OCI-LY3 (cell line): ENCODE data around the gene HRH1.

Experiments used
- H2AFZ ChIP-seq: fragments of 200-600, 300-600 bp; shearing (Covaris generic); 2 replicates; pipeline ENCODE4 v1.6.0; 2014; ENCODE audit warnings: antibody characterized with exemption, low read depth, low read length
- H3K27ac ChIP-seq: fragments of 200-600, 300-600 bp; sonication (generic); 2 replicates; pipeline ENCODE4 v1.5.1; 2014; ENCODE audit warnings: mild to moderate bottlenecking, low read length, moderate library complexity, mixed read lengths
- H3K27me3 ChIP-seq: fragments of 200-600, 300-600 bp; sonication (generic); 2 replicates; pipeline ENCODE4 v1.6.1; 2014; ENCODE audit warnings: low read depth, low read length, mixed read lengths
- H3K36me3 ChIP-seq: fragments of 200-600, 300-600 bp; sonication (generic); replicated peaks from 2 replicates; pipeline ENCODE3; 2014; ENCODE audit warnings: low read depth, low read length, mixed read lengths
- H3K4me1 ChIP-seq: fragments of 300-600, 200-600 bp; sonication (generic); 2 replicates; pipeline ENCODE4 v1.6.1; 2014; ENCODE audit warnings: low read length, mixed read lengths
- H3K4me2 ChIP-seq: fragments of 200-600, 300-600 bp; sonication (generic); 2 replicates; pipeline ENCODE4 v1.6.1; 2014; ENCODE audit warnings: low read length, mixed read lengths
- H3K4me3 ChIP-seq: fragments of 300-600, 200-600 bp; sonication (generic); 2 replicates; pipeline ENCODE4 v1.5.1; 2014; ENCODE audit warnings: antibody characterized with exemption, mild to moderate bottlenecking, low read length, moderate library complexity
- H3K79me2 ChIP-seq: fragments of 300-600, 200-600 bp; shearing (Covaris generic); 2 replicates; pipeline ENCODE4 v1.6.1; 2014; ENCODE audit warnings: mild to moderate bottlenecking, low read length, mixed read lengths
- H3K9ac ChIP-seq: fragments of 300-600, 200-600 bp; shearing (Covaris generic); 2 replicates; pipeline ENCODE4 v1.6.0; 2014; ENCODE audit warnings: mild to moderate bottlenecking, low read length, moderate library complexity
- H3K9me3 ChIP-seq: fragments of 200-600, 300-600 bp; shearing (Covaris generic); 2 replicates; pipeline ENCODE4 v1.6.1; 2014; ENCODE audit warnings: low read length, mixed read lengths; ENCODE audit not compliant: insufficient read depth
- H4K20me1 ChIP-seq: fragments of 200-600, 300-600 bp; sonication (generic); 2 replicates; pipeline ENCODE4 v1.6.1; 2016; ENCODE audit warnings: low read length, mixed read lengths; ENCODE audit not compliant: insufficient read depth
- EZH2phosphoT487 ChIP-seq: fragments of 200-600 bp; shearing (Covaris generic); IDR thresholded peaks from 2 replicates; pipeline ENCODE4 v1.6.1; 2018; ENCODE audit warnings: antibody characterized with exemption, mixed run types, low read depth
- TF ChIP-seq, protein P1 (sequence below): fragments of 200-600, 300-600 bp; sonication (generic); IDR thresholded peaks from 2 replicates; pipeline ENCODE4 v1.5.1; 2014; ENCODE audit warnings: antibody characterized with exemption, low read length, low read depth

The HRH1 gene

DNA sequence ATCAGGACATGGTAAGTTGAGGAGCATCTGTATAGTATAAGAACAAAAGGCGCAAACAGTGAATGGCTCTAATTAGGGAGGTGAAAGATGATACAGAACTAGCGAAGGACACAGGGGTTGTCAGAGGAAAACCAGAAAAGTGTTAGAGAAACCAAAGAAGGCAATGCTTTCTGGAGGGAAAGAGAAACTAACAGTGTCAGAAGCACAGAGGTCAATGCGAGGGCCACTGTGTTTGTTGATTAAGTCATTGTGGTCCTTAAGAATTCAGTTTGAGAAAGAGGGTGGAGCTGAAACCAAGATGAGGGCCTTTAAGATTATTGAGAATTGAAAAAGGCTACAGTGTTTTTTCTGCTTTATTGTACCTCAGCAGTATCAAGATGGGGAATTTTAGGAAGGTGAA is 146.7 kb downstream of the HRH1 start:
- Histone ChIP-seq H4K20me1 (no peaks in the 10 kb centered on the region), H3K4me1 (no peaks in the 10 kb centered on the region), H3K4me2 (no peak overlapping the region), H3K27ac (no peak overlapping the region), H3K9ac (no peak overlapping the region), H2AFZ (no peak overlapping the region), H3K36me3 (peaks cover 11% of the 10 kb centered on the region), H3K9me3 (no peaks in the 10 kb centered on the region), H3K79me2 (no peaks in the 10 kb centered on the region), H3K27me3 (no peaks in the 10 kb centered on the region), H3K4me3 (no peak overlapping the region)
- TF ChIP-seq, protein P1, sequence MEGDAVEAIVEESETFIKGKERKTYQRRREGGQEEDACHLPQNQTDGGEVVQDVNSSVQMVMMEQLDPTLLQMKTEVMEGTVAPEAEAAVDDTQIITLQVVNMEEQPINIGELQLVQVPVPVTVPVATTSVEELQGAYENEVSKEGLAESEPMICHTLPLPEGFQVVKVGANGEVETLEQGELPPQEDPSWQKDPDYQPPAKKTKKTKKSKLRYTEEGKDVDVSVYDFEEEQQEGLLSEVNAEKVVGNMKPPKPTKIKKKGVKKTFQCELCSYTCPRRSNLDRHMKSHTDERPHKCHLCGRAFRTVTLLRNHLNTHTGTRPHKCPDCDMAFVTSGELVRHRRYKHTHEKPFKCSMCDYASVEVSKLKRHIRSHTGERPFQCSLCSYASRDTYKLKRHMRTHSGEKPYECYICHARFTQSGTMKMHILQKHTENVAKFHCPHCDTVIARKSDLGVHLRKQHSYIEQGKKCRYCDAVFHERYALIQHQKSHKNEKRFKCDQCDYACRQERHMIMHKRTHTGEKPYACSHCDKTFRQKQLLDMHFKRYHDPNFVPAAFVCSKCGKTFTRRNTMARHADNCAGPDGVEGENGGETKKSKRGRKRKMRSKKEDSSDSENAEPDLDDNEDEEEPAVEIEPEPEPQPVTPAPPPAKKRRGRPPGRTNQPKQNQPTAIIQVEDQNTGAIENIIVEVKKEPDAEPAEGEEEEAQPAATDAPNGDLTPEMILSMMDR = no peak
- no peak for TF ChIP-seq EZH2phosphoT487

- Histone ChIP-seq H2AFZ (no peak overlapping the region), H3K27me3 (no peaks in the 10 kb centered on the region), H3K27ac (no peak overlapping the region), H3K4me1 (no peaks in the 10 kb centered on the region), H3K79me2 (no peaks in the 10 kb centered on the region), H3K4me3 (no peak overlapping the region), H3K4me2 (no peak overlapping the region), H3K36me3 (peaks cover 15% of the 10 kb centered on the region), H4K20me1 (no peaks in the 10 kb centered on the region), H3K9me3 (no peaks in the 10 kb centered on the region), H3K9ac (no peak overlapping the region)
- no peak for TF ChIP-seq EZH2phosphoT487
- TF ChIP-seq, protein P1 = no peak
Measured at GRCh38 chr3:11302444-11302843, 148.2 kb downstream of the HRH1 start.

GRCh38 chr3:11304175-11304574 is 149.9 kb downstream of the HRH1 start:
- Histone ChIP-seq H3K36me3 (peaks cover 26% of the 10 kb centered on the region), H3K4me2 (no peak overlapping the region), H3K27me3 (no peaks in the 10 kb centered on the region), H2AFZ (no peak overlapping the region), H3K79me2 (no peaks in the 10 kb centered on the region), H4K20me1 (no peaks in the 10 kb centered on the region), H3K4me1 (no peaks in the 10 kb centered on the region), H3K9me3 (no peaks in the 10 kb centered on the region), H3K9ac (no peak overlapping the region), H3K4me3 (no peak overlapping the region), H3K27ac (no peak overlapping the region)
- TF ChIP-seq, protein P1 = no peak
- no peak for TF ChIP-seq EZH2phosphoT487

- H3K4me2 ChIP-seq = no peak overlapping the region
- TF ChIP-seq EZH2phosphoT487 = no peak
- TF ChIP-seq, protein P1 = no peak
- H4K20me1 ChIP-seq = no peaks in the 10 kb centered on the region
- H3K9me3 ChIP-seq = no peaks in the 10 kb centered on the region
- H3K79me2 ChIP-seq = no peaks in the 10 kb centered on the region
- no peak overlapping the region for H2AFZ ChIP-seq
- H3K27ac ChIP-seq = no peak overlapping the region
- H3K9ac ChIP-seq = no peak overlapping the region
- no peaks in the 10 kb centered on the region for H3K27me3 ChIP-seq
- H3K4me3 ChIP-seq = no peak overlapping the region
- peaks cover 23% of the 10 kb centered on the region for H3K36me3 ChIP-seq
- no peaks in the 10 kb centered on the region for H3K4me1 ChIP-seq
Measured at GRCh38 chr3:11305509-11305908, 151.2 kb downstream of the HRH1 start.
